ENCODE data around the gene RAP1GAP. TPM values are rescaled to one million over a fixed set of nuclear protein-coding genes. Genes with fewer than 3 reads are reported as not detected.

The RAP1GAP gene
- total and polyA plus RNA-seq, 8 donors = 21.1 to 117 (median 59.2) TPM

DNA sequence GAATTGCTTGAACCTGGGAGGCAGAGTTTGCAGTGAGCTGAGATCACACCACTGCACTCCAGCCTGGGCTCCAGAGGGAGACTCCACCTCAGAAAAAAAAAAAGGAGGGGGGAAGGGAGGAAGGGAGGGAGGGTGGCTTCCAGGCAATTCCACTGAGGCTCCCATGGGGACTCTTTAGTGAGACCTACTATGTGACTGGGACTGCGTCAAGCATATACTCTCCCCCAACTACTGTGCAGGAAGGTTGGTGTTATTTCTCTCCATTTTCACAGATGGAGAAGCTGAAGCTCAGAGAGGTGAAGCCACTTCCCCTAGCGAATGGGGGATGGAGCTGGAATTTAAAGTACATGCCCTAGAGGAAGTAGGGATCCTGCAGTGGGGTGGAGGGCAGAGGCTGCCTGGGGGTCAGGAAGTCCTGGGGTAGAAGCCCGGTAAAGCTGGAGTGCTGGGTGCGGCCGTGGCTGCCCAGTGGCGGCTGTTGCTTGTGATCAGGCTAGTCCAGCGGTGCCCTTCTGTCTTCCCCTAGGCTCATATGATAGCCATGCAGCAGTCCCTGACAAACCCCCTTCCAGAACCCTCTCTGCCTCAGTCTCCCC lies 40.3 kb downstream of the RAP1GAP start:
- Histone ChIP-seq H3K4me3 (no peak overlapping the region), H3K4me1 (peaks cover 34 to 59% (median 50%) of the 10 kb centered on the region in 4 donors), H3K9me3 (no peaks in the 10 kb centered on the region), H3K27ac (no peak overlapping the region), H3K36me3 (no peaks in the 10 kb centered on the region), H3K27me3 (peaks cover 0 to 56% (median 0%) of the 10 kb centered on the region in 3 donors)
- no peak for DNase-seq
- intact Hi-C loops (cut with DNase I; ENCODE audit: low total_unique reads) = no loop called here
- TF ChIP-seq, protein P1, sequence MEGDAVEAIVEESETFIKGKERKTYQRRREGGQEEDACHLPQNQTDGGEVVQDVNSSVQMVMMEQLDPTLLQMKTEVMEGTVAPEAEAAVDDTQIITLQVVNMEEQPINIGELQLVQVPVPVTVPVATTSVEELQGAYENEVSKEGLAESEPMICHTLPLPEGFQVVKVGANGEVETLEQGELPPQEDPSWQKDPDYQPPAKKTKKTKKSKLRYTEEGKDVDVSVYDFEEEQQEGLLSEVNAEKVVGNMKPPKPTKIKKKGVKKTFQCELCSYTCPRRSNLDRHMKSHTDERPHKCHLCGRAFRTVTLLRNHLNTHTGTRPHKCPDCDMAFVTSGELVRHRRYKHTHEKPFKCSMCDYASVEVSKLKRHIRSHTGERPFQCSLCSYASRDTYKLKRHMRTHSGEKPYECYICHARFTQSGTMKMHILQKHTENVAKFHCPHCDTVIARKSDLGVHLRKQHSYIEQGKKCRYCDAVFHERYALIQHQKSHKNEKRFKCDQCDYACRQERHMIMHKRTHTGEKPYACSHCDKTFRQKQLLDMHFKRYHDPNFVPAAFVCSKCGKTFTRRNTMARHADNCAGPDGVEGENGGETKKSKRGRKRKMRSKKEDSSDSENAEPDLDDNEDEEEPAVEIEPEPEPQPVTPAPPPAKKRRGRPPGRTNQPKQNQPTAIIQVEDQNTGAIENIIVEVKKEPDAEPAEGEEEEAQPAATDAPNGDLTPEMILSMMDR (IDR thresholded peaks at IDR 0.05) = no peak
- no peak for TF ChIP-seq POLR2A (IDR thresholded peaks at IDR 0.05)
- no peak for TF ChIP-seq EP300 (IDR thresholded peaks at IDR 0.05)
- TF ChIP-seq POLR2AphosphoS5 (IDR thresholded peaks at IDR 0.05) = no peak
- WGBS, 5 donors = 41 to 66% (median 65%) methylated on average over 3 to 7 of the region's 7 CpGs

DNA sequence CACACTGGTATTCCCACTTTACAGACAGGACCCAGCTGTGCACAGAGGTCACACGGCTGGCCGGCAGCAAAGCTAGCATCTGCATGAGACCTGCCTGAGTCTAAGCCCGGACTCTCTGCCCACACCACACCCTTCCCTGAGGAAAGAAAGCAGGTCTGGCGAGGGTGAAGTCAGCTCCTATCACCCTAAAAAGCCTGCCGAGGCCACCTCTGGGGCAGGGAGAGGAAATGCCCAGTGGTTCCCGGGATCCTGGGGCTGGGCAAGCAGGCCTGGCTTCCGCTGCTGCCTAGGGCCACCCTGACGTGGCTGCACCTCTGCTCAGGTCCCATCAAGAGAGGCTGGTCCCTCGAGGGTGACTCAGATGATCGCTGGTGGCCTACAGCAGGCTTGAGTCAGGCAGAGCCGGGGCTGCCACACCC lies 42.2 kb downstream of the RAP1GAP start:
- Histone ChIP-seq H3K27me3 (peaks cover 0 to 64% (median 6%) of the 10 kb centered on the region in 3 donors), H3K27ac (peak overlapping the region; percentile 37 to 93 (median 43)), H3K4me1 (peaks cover 35 to 56% (median 46%) of the 10 kb centered on the region in 4 donors), H3K4me3 (no peak overlapping the region), H3K9me3 (no peaks in the 10 kb centered on the region), H3K36me3 (no peaks in the 10 kb centered on the region)
- TF ChIP-seq POLR2A (IDR thresholded peaks at IDR 0.05) = no peak
- TF ChIP-seq POLR2AphosphoS5 (IDR thresholded peaks at IDR 0.05) = no peak
- TF ChIP-seq, protein P1 (IDR thresholded peaks at IDR 0.05) = no peak
- no peak for TF ChIP-seq EP300 (IDR thresholded peaks at IDR 0.05)
- WGBS, 5 donors = 36 to 69% (median 63%) methylated on average over 9 to 11 of the region's 11 CpGs
- peak in 1 of 2 donors; percentile 58 for DNase-seq
- intact Hi-C loops (cut with DNase I; ENCODE audit: low total_unique reads) = no loop called here

DNA sequence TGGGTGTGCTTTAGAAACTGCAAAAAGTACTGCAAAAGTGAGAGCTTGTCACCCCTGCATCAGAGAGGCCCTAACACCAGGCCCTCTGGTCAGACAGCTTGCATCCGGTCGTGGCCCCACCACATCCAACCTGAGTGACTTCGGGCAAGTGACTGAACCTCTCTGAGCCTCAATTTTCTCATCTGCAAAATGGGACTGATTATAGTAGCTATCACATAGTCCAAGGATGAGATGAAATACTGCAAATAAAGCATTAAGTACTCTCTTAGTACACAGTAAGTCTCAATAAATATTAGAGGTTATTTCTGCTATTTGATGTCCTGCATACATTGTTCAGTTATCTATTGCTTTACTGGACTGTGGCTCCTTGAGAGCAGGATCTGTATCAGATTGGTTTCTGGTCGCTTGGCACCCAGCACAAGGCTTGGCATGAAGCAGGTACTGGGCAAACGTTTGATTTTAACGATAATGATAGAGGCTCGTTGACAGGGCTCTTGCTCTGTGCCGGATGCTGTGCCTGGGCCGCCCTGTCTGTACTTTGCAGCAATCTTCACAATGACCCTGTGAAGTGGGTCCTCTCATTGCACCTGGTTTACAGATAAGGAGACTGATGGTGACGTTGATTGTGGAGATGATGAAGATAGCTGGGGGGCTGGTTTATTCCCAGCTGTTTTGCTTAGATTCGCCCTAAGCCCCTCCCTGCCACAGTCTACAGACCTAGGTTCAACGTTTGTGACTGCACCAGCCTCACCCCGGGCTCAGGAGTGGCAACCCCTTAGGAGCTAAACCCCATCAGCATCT lies 43.6 kb downstream of the RAP1GAP start:
- no peaks in the 10 kb centered on the region for H3K9me3 ChIP-seq
- peak overlapping the region in 4 of 5 donors; percentile 43 to 93 (median 87) for H3K27ac ChIP-seq
- peaks cover 34 to 58% (median 51%) of the 10 kb centered on the region in 4 donors for H3K4me1 ChIP-seq
- peaks cover 0 to 61% (median 8%) of the 10 kb centered on the region in 3 donors for H3K27me3 ChIP-seq
- intact Hi-C loops (cut with DNase I; ENCODE audit: low total_unique reads) = no loop called here
- peak in 1 of 2 donors; percentile 72 for DNase-seq
- no peaks in the 10 kb centered on the region for H3K36me3 ChIP-seq
- TF ChIP-seq, protein P1 (IDR thresholded peaks at IDR 0.05) = no peak
- no peak for TF ChIP-seq POLR2A (IDR thresholded peaks at IDR 0.05)
- no peak for TF ChIP-seq POLR2AphosphoS5 (IDR thresholded peaks at IDR 0.05)
- no peak for TF ChIP-seq EP300 (IDR thresholded peaks at IDR 0.05)
- H3K4me3 ChIP-seq = no peak overlapping the region
- 38 to 66% (median 46%) methylated on average over 13 of the region's 13 CpGs for WGBS, 5 donors

DNA sequence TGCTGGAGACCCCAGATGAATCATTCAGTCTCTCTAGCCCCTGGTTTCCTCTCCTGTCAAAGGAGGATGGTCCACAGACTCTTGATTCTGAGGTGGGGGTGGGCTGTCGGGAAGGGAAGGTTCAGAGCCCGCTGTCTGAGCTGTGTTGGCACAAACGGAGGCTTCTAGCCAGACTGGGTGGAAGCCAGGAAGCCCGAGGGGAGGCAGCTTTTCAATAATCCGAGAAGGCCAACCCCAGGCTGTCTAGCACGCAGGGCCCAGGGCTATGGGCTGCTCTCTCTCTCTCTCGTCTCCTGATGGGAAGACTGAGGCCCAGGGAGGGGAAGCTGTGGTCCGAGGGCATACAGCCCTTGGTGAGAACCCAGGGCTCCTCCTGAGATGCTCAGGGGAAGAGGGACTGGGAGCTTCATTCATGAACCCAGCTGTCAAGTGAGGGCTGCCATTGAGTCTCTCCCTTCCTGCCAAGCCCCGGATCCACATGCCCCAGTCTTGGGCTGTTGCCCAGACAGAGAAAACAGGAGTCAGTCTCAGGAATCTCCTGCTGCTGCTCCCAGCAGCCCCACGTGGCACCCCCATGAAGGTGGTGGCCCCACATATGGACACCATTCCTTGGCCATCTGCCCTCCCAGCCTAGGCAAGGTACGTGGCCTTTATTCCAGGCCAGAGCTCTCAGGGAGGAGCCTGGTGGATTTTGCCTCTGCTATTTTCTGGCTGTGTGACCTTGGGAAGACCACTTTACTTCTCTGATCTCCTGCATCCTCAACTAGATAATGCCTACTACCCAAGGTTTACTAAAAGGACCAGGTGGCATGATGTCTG lies 44.4 kb downstream of the RAP1GAP start:
- H3K4me3 ChIP-seq = no peak overlapping the region
- H3K27me3 ChIP-seq = peaks cover 0 to 63% (median 8%) of the 10 kb centered on the region in 3 donors
- H3K4me1 ChIP-seq = peaks cover 35 to 66% (median 59%) of the 10 kb centered on the region in 4 donors
- H3K9me3 ChIP-seq = no peaks in the 10 kb centered on the region
- intact Hi-C loops (cut with DNase I; ENCODE audit: low total_unique reads) = no loop called here
- TF ChIP-seq POLR2A (IDR thresholded peaks at IDR 0.05) (no peak), EP300 (IDR thresholded peaks at IDR 0.05) (no peak), POLR2AphosphoS5 (IDR thresholded peaks at IDR 0.05) (no peak)
- TF ChIP-seq, protein P1 (IDR thresholded peaks at IDR 0.05) = no peak
- peak overlapping the region; percentile 86 to 96 (median 88) for H3K27ac ChIP-seq
- no peaks in the 10 kb centered on the region for H3K36me3 ChIP-seq
- 34 to 62% (median 41%) methylated on average over 7 to 11 of the region's 11 CpGs for WGBS, 5 donors
- DNase-seq = peak in 1 of 2 donors; percentile 59

Measured in stomach (tissue), 9 donors.